K562 (cell line): ENCODE measurements around the gene CCSER2.

Source experiments
- GTF2E2 ChIP-seq: fragments of 200-800 bp; sonication (Bioruptor generic); IDR thresholded peaks from 2 replicates; pipeline ENCODE4 v1.6.1; 2016; ENCODE audit warnings: missing genetic modification characterization, missing compliant biosample characterization
- JUNB ChIP-seq: fragments of 450-650 bp; formaldehyde crosslinking; conservative IDR thresholded peaks from 2 replicates; pipeline ENCODE4 v1.4.0; 2020; ENCODE audit warnings: mild to moderate bottlenecking
- MEF2A ChIP-seq: IDR thresholded peaks from 2 replicates; pipeline ENCODE4 v1.6.1; 2011; ENCODE audit warnings: low read depth, mild to moderate bottlenecking, low read length, moderate library complexity; ENCODE audit not compliant: control insufficient read depth
- PHTF2 ChIP-seq: fragments of 250-450 bp; sonication (Bioruptor Pico); IDR thresholded peaks from 2 replicates; pipeline ENCODE4 v1.5.0; 2021; ENCODE audit warnings: mild to moderate bottlenecking
- ZNF583 ChIP-seq: fragments of 250-450 bp; sonication (Bioruptor Pico); IDR thresholded peaks from 2 replicates; pipeline ENCODE4 v1.4.0; 2020
- ZNF695 ChIP-seq: fragments of 450-650 bp; formaldehyde crosslinking; IDR thresholded peaks from 2 replicates; pipeline ENCODE4 v1.4.0; 2020; ENCODE audit warnings: mild to moderate bottlenecking, moderate library complexity
- TF ChIP-seq, protein P1 (sequence below), 3 experiments: IDR thresholded peaks in 2 of 3; conservative IDR thresholded peaks in 1 of 3; 2 replicates each; pipeline ENCODE4 v1.5.1; 2011 to 2012; ENCODE audit warnings: low read length in 3 of 3, mild to moderate bottlenecking in 3 of 3, control low read depth in 2 of 3, improper control_type of control experiment in 1 of 3, inconsistent platforms in 1 of 3, low read depth in 1 of 3, mixed read lengths in 1 of 3, moderate library complexity in 1 of 3; ENCODE audit not compliant: insufficient read depth in 2 of 3
- TF ChIP-seq, protein P2 (sequence below): sonication (generic); formaldehyde crosslinking; IDR thresholded peaks from 2 replicates; pipeline ENCODE4 v1.8.1; 2022; ENCODE audit warnings: missing genetic modification reagents
- TF ChIP-seq, protein P3 (sequence below): sonication (generic); formaldehyde crosslinking; IDR thresholded peaks from 2 replicates; pipeline ENCODE4 v1.8.0; 2022; ENCODE audit warnings: missing genetic modification reagents, mild to moderate bottlenecking, borderline replicate concordance
- TF ChIP-seq, protein P4 (sequence below), 2 experiments: IDR thresholded peaks; 2 replicates each; pipeline ENCODE4 v1.6.1; 2012; ENCODE audit warnings: improper control_type of control experiment in 2 of 2, low read depth in 2 of 2, low read length in 2 of 2, borderline replicate concordance in 1 of 2
- TF ChIP-seq, protein P5 (sequence below): sonication (generic); formaldehyde crosslinking; IDR thresholded peaks from 2 replicates; pipeline ENCODE4 v1.8.1; 2023; ENCODE audit warnings: mild to moderate bottlenecking, missing genetic modification reagents

DNA sequence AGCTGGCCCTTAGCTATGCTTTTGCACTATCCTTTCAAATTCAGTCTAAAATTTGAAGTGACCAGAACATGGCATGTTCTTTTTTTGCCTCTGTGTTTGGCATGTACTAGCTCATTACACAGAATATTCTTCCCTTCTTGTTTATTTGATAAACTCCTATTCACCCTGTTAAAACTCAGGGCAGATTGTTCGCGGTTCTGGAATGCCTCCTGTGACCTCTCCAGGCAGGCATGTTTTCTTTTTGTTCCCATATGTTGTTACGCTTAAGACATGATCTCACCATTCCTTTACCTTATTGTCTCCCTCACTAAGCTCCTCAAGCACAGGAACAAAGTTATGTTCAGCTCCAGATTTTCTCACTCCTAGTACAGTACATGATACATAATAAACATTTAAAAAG, 181.7 kb downstream of the CCSER2 start:
- TF ChIP-seq, protein P1, sequence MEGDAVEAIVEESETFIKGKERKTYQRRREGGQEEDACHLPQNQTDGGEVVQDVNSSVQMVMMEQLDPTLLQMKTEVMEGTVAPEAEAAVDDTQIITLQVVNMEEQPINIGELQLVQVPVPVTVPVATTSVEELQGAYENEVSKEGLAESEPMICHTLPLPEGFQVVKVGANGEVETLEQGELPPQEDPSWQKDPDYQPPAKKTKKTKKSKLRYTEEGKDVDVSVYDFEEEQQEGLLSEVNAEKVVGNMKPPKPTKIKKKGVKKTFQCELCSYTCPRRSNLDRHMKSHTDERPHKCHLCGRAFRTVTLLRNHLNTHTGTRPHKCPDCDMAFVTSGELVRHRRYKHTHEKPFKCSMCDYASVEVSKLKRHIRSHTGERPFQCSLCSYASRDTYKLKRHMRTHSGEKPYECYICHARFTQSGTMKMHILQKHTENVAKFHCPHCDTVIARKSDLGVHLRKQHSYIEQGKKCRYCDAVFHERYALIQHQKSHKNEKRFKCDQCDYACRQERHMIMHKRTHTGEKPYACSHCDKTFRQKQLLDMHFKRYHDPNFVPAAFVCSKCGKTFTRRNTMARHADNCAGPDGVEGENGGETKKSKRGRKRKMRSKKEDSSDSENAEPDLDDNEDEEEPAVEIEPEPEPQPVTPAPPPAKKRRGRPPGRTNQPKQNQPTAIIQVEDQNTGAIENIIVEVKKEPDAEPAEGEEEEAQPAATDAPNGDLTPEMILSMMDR (IDR thresholded peaks at IDR 0.05 in 2 of 3, conservative IDR thresholded peaks at IDR 0.05 in 1 of 3; ENCODE audit: insufficient read depth in 2 of 3, low read depth in 1 of 3, low read length in 3 of 3) = no peak
- TF ChIP-seq, protein P2, sequence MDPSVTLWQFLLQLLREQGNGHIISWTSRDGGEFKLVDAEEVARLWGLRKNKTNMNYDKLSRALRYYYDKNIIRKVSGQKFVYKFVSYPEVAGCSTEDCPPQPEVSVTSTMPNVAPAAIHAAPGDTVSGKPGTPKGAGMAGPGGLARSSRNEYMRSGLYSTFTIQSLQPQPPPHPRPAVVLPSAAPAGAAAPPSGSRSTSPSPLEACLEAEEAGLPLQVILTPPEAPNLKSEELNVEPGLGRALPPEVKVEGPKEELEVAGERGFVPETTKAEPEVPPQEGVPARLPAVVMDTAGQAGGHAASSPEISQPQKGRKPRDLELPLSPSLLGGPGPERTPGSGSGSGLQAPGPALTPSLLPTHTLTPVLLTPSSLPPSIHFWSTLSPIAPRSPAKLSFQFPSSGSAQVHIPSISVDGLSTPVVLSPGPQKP (CRISPR knock-in tag) = no peak
- TF ChIP-seq, protein P3, sequence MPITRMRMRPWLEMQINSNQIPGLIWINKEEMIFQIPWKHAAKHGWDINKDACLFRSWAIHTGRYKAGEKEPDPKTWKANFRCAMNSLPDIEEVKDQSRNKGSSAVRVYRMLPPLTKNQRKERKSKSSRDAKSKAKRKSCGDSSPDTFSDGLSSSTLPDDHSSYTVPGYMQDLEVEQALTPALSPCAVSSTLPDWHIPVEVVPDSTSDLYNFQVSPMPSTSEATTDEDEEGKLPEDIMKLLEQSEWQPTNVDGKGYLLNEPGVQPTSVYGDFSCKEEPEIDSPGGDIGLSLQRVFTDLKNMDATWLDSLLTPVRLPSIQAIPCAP (CRISPR knock-in tag) = no peak
- TF ChIP-seq, protein P4, sequence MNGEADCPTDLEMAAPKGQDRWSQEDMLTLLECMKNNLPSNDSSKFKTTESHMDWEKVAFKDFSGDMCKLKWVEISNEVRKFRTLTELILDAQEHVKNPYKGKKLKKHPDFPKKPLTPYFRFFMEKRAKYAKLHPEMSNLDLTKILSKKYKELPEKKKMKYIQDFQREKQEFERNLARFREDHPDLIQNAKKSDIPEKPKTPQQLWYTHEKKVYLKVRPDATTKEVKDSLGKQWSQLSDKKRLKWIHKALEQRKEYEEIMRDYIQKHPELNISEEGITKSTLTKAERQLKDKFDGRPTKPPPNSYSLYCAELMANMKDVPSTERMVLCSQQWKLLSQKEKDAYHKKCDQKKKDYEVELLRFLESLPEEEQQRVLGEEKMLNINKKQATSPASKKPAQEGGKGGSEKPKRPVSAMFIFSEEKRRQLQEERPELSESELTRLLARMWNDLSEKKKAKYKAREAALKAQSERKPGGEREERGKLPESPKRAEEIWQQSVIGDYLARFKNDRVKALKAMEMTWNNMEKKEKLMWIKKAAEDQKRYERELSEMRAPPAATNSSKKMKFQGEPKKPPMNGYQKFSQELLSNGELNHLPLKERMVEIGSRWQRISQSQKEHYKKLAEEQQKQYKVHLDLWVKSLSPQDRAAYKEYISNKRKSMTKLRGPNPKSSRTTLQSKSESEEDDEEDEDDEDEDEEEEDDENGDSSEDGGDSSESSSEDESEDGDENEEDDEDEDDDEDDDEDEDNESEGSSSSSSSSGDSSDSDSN (IDR thresholded peaks at IDR 0.05; ENCODE audit: borderline replicate concordance in 1 of 2, low read depth in 2 of 2, low read length in 2 of 2) = no peak
- TF ChIP-seq MEF2A (no peak), ZNF695 (CRISPR knock-in tag) (no peak), ZNF583 (no peak), GTF2E2 (tag) (no peak), PHTF2 (CRISPR knock-in tag) (no peak), JUNB (no peak)
- TF ChIP-seq, protein P5, sequence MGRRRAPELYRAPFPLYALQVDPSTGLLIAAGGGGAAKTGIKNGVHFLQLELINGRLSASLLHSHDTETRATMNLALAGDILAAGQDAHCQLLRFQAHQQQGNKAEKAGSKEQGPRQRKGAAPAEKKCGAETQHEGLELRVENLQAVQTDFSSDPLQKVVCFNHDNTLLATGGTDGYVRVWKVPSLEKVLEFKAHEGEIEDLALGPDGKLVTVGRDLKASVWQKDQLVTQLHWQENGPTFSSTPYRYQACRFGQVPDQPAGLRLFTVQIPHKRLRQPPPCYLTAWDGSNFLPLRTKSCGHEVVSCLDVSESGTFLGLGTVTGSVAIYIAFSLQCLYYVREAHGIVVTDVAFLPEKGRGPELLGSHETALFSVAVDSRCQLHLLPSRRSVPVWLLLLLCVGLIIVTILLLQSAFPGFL (CRISPR knock-in tag) = no peak
